AG09309 (cell line): ENCODE results near the gene CAMLG.
"Not testable (repeated sequence)": the region's sequence is repeated elsewhere in the genome, so short reads cannot be mapped to it uniquely, and the experiment has no call there.

Experiments
- DNase-seq: peaks from one replicate; pipeline ENCODE4 v3.0.0-alpha.2; 2010; ENCODE audit warnings: low read depth
- H3K4me3 ChIP-seq: 2 replicates; pipeline ENCODE4 v1.5.1; 2011; ENCODE audit warnings: mild to moderate bottlenecking, low read depth, low read length, moderate library complexity; ENCODE audit not compliant: control insufficient read depth
- CTCF ChIP-seq: IDR thresholded peaks from 2 replicates; pipeline ENCODE4 v1.5.1; 2011; ENCODE audit warnings: mild to moderate bottlenecking, low read depth, low read length, inconsistent platforms; ENCODE audit not compliant: insufficient read depth, control insufficient read depth; ENCODE audit errors: missing control alignments

CAMLG gene

GRCh38 chr5:134738133-134738962 is at the start of gene CAMLG:
Gene CAMLG (plus strand): TSS chr5:134738548. CDS start chr5:134738621, 73 bp downstream.
- peak; percentile 85 for DNase-seq
- peak; percentile 50 for TF ChIP-seq CTCF
- H3K4me3 ChIP-seq = peak within 1 kb of the TSS; percentile 100

GRCh38 chr5:134690144-134690543 is 48.2 kb upstream of the CAMLG start:
- DNase-seq, H3K4me3 ChIP-seq: not testable (repeated sequence)

GRCh38 chr5:134692722-134693121 is 45.6 kb upstream of the CAMLG start:
- H3K4me3 ChIP-seq = no peak overlapping the region
- DNase-seq = no peak
- TF ChIP-seq CTCF = no peak

- DNase-seq = no peak
- no peak overlapping the region for H3K4me3 ChIP-seq
- TF ChIP-seq CTCF = no peak
These were observed 30.0 kb upstream of the CAMLG start for GRCh38 chr5:134708301-134708700.

- DNase-seq = no peak
- TF ChIP-seq CTCF = no peak
- no peak overlapping the region for H3K4me3 ChIP-seq
These were observed 24.2 kb upstream of the CAMLG start for GRCh38 chr5:134714120-134714519.

- DNase-seq = no peak
- no peak for TF ChIP-seq CTCF
- no peak overlapping the region for H3K4me3 ChIP-seq
These were observed 23.8 kb upstream of the CAMLG start for GRCh38 chr5:134714541-134714940.

GRCh38 chr5:134715466-134715865 is 22.9 kb upstream of the CAMLG start:
- not testable (repeated sequence) for H3K4me3 ChIP-seq

GRCh38 chr5:134724872-134725271 is 13.5 kb upstream of the CAMLG start:
- no peak overlapping the region for H3K4me3 ChIP-seq
- no peak for TF ChIP-seq CTCF
- no peak for DNase-seq

More at GRCh38 chr5:134715466-134715865, 22.9 kb upstream of the CAMLG start:
- not testable (repeated sequence) for DNase-seq
